Gastrocnemius medialis (tissue), 4 donors: Measurements from ENCODE around the gene KISS1R.

Experiments used
- POLR2A ChIP-seq, 2 donors: fragments of 450-650 bp; IDR thresholded peaks; one replicate each; pipeline ENCODE4 v1.6.1; 2017; ENCODE audit warnings: antibody characterized with exemption in 2 of 2, mild to moderate bottlenecking in 2 of 2, moderate library complexity in 2 of 2
- TF ChIP-seq, protein P1 (sequence below), 5 experiments: fragments of 450-650 bp in 3 of 5; fragments of 200-600 bp in 2 of 5; sonication (generic) in 2 of 5; IDR thresholded peaks in 4 of 5; conservative IDR thresholded peaks in 1 of 5; 1 replicate in 4 of 5; 2 replicates in 1 of 5; pipeline ENCODE4 v1.5.1; 2016 to 2019; ENCODE audit warnings: antibody characterized with exemption in 5 of 5, mild to moderate bottlenecking in 3 of 5, moderate library complexity in 3 of 5

- TF ChIP-seq, protein P1, sequence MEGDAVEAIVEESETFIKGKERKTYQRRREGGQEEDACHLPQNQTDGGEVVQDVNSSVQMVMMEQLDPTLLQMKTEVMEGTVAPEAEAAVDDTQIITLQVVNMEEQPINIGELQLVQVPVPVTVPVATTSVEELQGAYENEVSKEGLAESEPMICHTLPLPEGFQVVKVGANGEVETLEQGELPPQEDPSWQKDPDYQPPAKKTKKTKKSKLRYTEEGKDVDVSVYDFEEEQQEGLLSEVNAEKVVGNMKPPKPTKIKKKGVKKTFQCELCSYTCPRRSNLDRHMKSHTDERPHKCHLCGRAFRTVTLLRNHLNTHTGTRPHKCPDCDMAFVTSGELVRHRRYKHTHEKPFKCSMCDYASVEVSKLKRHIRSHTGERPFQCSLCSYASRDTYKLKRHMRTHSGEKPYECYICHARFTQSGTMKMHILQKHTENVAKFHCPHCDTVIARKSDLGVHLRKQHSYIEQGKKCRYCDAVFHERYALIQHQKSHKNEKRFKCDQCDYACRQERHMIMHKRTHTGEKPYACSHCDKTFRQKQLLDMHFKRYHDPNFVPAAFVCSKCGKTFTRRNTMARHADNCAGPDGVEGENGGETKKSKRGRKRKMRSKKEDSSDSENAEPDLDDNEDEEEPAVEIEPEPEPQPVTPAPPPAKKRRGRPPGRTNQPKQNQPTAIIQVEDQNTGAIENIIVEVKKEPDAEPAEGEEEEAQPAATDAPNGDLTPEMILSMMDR (IDR thresholded peaks at IDR 0.05 in 4 of 5, conservative IDR thresholded peaks at IDR 0.05 in 1 of 5) = peak in 1 of 5 experiments; percentile 6
- TF ChIP-seq POLR2A (IDR thresholded peaks at IDR 0.05) = peak; percentile 61 to 69
These were observed 24.0 kb upstream of the KISS1R start, which contains the start of the genes MED16 and RNU6-9 for GRCh38 chr19:892894-893689.
